Activated T-cell treated with anti-CD3 and anti-CD28 coated beads for 24 hours (primary cell): ENCODE results near the gene ZDHHC22.

Experiments
- DNase-seq: peaks from one replicate; pipeline ENCODE4 v3.0.0-alpha.2; 2020; ENCODE audit warnings: low read depth

The ZDHHC22 gene

GRCh38 chr14:77103951-77104350 lies 37.6 kb downstream of the ZDHHC22 start:
- DNase-seq: no peak

DNA sequence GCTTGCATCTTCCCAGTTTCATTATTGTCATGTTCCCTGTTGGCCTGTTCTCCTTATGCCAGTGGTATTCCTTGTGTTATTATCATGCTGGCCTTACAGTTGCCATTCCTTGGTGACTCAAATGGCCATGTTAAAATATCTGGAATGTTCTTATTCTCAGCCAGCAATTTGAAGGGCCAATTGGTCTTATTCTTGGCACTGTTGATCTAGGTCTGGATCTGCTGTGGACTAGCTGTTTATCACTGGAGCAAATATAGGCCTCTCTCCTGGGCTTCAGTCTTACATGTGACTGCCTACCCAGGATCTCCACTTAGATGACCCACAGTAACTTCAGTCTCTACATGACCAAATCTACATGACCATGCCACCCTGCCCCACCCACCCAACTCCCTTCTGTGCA lies 38.1 kb downstream of the ZDHHC22 start:
- DNase-seq: no peak

- no peak for DNase-seq
Observed at GRCh38 chr14:77102154-77102553, 39.4 kb downstream of the ZDHHC22 start.

DNA sequence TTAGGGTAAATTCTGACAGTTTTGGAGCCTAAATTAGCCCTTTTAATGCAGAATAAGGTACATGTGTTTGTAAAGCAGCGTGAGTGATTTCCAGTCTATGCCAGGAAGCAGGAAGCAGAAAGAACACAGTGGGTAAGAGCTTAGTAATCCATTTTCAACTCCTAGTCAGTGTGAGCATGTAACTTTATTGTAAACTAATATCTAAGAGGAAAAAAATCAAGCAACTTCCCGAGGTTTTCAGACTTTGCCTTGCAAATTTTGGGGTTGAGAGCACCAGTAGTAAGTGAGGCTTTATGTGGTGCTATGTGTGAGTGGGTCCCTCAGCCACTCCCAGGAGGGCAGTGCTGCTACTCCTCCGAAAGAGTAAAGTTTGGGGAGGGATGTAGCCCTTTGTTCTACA lies 40.6 kb downstream of the ZDHHC22 start:
- DNase-seq: no peak

- DNase-seq: no peak
Observed at GRCh38 chr14:77099425-77100167, 42.0 kb downstream of the ZDHHC22 start.

- DNase-seq: no peak
Observed at GRCh38 chr14:77098529-77099353, 42.9 kb downstream of the ZDHHC22 start.

DNA sequence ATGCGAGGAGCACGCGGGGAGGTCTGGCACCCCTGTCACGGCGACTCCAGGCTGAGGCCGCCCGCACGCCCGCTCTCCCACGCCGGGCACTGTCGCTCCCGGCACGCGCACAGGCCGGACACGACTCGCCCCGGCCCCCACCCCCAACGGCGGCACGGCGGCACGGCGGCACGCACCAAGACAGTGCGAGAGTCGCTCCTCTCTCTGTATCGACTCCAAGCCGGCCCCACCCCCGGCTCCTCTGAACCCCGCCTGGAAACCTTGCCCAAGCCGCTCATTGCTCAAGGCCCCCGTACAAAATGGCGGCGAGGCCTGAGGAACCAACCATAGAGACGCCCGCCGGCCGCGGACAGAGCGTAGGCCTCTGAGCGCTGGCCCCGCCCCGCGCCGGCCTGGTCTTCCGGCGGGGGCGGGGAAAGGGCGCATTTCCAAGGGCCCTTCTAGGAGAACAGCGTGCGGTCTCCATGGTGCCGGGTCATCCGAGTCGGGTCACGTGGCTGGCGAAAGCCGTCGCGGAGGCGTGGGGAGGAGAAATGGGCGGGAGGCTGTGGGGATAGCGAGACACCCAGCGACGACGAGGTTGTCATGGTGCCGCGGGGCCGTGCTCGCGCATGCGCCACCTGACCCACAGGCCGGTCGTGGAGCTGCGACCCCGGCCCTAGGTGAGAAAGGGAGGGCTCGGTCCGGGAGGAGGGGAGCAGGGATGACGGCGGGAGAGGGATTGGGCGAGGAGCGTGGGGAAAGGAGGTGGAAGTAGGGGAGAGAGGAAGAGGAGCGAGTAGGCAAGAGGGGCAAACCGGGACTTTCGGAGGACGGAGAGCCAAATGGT lies 43.7 kb downstream of the ZDHHC22 start, which contains the start of gene CIPC:
Gene CIPC, plus strand, starts transcription at position 559 of the 829 bp plus-strand sequence. CDS start 7,451 bp downstream, outside the sequence.
- peak; percentile 100 for DNase-seq

GRCh38 chr14:77097006-77097699 lies 44.4 kb downstream of the ZDHHC22 start:
- DNase-seq: peak; percentile 1

- peak; percentile 68 for DNase-seq
Observed at GRCh38 chr14:77094672-77095284, 46.8 kb downstream of the ZDHHC22 start.

GRCh38 chr14:77092676-77093075 lies 48.9 kb downstream of the ZDHHC22 start:
- no peak for DNase-seq

DNA sequence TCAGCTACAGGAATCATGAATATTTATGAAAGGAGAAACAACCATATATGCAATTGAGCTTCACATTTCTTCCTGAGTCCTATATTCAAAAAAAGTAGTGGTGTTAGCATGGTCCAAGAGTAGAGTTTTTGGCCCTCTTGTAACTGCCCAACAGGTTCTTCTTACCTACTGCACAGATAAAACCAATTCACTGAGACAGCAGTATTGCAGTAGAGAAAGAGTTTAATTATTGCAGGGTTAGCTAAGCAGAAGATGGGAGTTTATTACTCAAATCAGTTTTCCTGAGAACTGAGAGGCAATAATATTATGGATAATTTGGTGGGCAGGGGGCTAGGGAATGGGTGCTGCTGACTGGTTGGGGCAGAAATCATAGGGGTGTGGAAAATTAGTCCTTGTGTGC lies 50.1 kb downstream of the ZDHHC22 start:
- DNase-seq: no peak

- DNase-seq: no peak
Observed at GRCh38 chr14:77088645-77089044, 52.9 kb downstream of the ZDHHC22 start.

DNA sequence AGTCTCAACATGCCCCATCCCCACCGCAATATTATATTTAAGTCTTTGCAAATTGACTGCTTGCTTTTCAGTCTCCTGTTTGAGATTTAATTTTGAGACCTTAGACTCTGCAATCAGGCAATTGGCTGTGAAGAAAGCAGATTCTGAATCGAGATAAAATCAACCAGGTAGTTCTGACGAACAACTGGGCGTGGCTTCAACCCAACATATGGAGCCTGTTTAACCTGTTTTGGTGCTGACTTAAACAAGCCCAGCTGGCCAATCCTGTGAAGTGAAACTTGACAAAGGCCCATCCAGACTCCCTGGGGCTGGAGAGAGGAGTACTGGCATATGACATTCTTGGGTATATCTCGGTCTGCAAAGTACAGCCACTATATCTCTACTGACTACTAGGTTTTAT lies 53.4 kb downstream of the ZDHHC22 start:
- DNase-seq: no peak

- DNase-seq: no peak
Observed at GRCh38 chr14:77087631-77088030, 54.0 kb downstream of the ZDHHC22 start.

GRCh38 chr14:77086951-77087350 lies 54.6 kb downstream of the ZDHHC22 start:
- DNase-seq: no peak

- no peak for DNase-seq
Observed at GRCh38 chr14:77086017-77086727, 55.4 kb downstream of the ZDHHC22 start.

GRCh38 chr14:77085538-77085937 lies 56.1 kb downstream of the ZDHHC22 start:
- DNase-seq: no peak

GRCh38 chr14:77084985-77085384 lies 56.6 kb downstream of the ZDHHC22 start:
- no peak for DNase-seq

DNA sequence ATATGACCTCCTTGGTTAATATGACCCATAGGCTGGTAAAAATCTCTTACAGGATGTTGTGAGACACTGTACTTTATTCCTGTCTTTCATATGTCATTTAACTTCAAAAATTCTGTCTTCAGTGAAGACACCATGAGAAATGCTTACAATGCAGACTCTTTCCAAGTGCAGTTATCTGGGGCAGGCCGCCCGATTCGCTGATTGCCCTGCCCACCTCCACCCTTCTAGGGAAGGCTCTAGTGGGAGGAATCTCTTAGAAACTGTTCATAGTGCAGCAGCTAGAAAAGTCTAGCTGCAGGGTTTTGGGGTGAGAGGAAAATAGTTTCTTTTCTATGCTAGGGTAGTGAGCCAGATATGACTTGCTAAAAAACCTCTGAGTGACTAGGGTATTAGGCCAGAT lies 58.5 kb downstream of the ZDHHC22 start:
- no peak for DNase-seq

DNA sequence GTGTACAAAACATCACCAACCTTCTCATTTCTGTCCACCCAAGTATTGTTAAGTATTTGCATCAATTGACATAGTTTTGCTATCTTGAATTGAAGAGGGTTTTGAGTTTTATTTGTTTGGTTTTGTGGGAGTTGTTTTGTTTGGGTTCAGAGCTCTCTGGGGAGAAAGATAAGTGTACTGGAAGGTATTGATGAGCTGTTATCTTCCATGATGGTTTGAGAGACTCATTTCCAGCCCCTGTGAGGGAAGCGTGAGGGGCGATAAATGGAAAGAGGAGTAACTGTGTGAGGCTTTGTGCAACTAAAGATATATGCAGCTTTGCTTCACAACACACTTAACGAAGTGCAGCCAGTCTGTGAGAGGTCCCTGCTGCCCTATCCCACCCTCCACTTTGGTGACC lies 59.2 kb downstream of the ZDHHC22 start:
- DNase-seq: no peak
